Glutamatergic neuron (in vitro differentiated cells): ENCODE data around the gene SUGP2. TPM values are rescaled to one million over a fixed set of nuclear protein-coding genes. Genes with fewer than 3 reads are reported as not detected.
A peak's percentile ranks its signal among the peaks of the same experiment; 100 is the strongest.

Source experiments
- DNase-seq: peaks from one replicate; pipeline ENCODE4 v3.0.0; 2022
- H3K27ac Mint-ChIP-seq: one replicate; pipeline ENCODE4 v1.8.0; 2020; ENCODE audit warnings: mild to moderate bottlenecking, mixed read lengths, inconsistent platforms; ENCODE audit not compliant: unreplicated experiment
- H3K27me3 Mint-ChIP-seq: one replicate; pipeline ENCODE4 v1.8.0; 2020; ENCODE audit warnings: mild to moderate bottlenecking, moderate library complexity, mixed read lengths, inconsistent platforms; ENCODE audit not compliant: unreplicated experiment
- H3K36me3 Mint-ChIP-seq: one replicate; pipeline ENCODE4 v1.8.0; 2020; ENCODE audit warnings: mild to moderate bottlenecking, mixed read lengths, inconsistent platforms; ENCODE audit not compliant: unreplicated experiment
- H3K4me1 Mint-ChIP-seq: one replicate; pipeline ENCODE4 v1.8.0; 2020; ENCODE audit warnings: mild to moderate bottlenecking, low read depth, mixed read lengths, inconsistent platforms; ENCODE audit not compliant: unreplicated experiment
- H3K4me3 Mint-ChIP-seq: one replicate; pipeline ENCODE4 v1.8.0; 2020; ENCODE audit warnings: mild to moderate bottlenecking, mixed read lengths, inconsistent platforms; ENCODE audit not compliant: unreplicated experiment
- H3K9me3 Mint-ChIP-seq: one replicate; pipeline ENCODE4 v1.8.0; 2020; ENCODE audit warnings: mild to moderate bottlenecking, moderate library complexity, mixed read lengths, inconsistent platforms; ENCODE audit not compliant: unreplicated experiment
- total RNA-seq: library from RNA; stranded (reverse); fragmentation: NEBNext Ultra II Directional; extraction: Animal tissue kit (Norgen Biotek cat#: 25700); gene quantifications from one replicate; pipeline ENCODE4 v1.2.1, GENCODE V29; 2021; ENCODE audit not compliant: unreplicated experiment
- TF ChIP-seq, protein P1 (sequence below): fragments of 200-600 bp; sonication (generic); IDR thresholded peaks from one replicate; pipeline ENCODE4 v1.5.0; 2021; ENCODE audit not compliant: partially characterized antibody, unreplicated experiment

Gene SUGP2
- total RNA-seq, 1 donor from 2014 or later = 201 TPM

DNA sequence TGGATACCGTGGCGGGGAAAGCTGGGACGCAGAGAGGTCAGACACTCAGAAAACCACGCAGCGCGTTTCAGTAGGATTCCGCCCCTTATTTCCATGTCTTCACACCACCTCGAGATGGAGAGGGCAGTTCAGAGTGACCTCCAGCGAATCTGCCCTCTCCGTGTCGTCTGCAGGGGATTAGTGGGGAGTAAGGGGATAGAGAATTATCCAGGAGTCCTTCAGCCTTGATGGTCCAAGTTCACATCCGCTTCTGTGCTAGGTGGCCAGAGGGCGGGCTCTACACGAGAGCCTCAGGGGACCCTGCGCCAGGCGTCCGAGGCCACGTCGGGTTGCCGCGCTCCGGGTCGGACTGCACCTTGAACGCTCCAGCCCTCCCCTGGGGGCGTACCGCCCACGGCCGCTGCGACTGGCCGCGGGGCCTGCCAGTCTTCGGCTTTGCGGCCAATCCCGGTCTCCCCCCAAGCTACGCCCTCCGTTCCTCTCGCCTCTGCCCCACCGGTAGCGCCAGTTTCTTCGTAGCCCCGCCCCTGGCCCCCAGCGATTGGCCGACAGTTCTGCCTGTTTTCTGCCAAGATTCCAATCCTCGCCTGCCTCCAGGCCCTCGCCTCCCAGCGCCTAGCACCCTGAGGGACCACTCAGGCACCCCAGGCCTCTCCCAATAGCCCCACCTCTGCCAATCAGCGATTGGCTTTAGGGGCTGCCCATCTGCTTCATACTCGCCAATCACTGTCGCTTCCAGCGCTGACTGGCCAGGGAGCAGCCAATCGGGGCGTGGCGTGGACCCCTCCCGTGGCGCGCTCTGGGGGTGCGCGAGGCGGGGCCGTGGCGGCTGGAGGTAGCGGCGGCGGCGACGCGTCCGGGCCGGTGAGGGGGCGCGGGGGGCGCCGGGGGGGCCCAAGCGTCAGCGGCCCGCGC lies 30.1 kb upstream of the SUGP2 start, which contains the start of gene SLC25A42:
TSS of gene SLC25A42 (plus strand) at position 812 of the 915 bp plus-strand sequence. CDS start 32,131 bp downstream, outside the sequence.
- Mint-ChIP-seq H3K4me1 (peaks cover 13% of the 10 kb centered on the region), H3K27ac (peak within 1 kb of the TSS; percentile 54), H3K9me3 (peaks cover 1% of the 10 kb centered on the region), H3K27me3 (peaks cover 13% of the 10 kb centered on the region), H3K36me3 (no peaks in the 10 kb centered on the region), H3K4me3 (peak within 1 kb of the TSS; percentile 90)
- DNase-seq = peak; percentile 100
- TF ChIP-seq, protein P1, sequence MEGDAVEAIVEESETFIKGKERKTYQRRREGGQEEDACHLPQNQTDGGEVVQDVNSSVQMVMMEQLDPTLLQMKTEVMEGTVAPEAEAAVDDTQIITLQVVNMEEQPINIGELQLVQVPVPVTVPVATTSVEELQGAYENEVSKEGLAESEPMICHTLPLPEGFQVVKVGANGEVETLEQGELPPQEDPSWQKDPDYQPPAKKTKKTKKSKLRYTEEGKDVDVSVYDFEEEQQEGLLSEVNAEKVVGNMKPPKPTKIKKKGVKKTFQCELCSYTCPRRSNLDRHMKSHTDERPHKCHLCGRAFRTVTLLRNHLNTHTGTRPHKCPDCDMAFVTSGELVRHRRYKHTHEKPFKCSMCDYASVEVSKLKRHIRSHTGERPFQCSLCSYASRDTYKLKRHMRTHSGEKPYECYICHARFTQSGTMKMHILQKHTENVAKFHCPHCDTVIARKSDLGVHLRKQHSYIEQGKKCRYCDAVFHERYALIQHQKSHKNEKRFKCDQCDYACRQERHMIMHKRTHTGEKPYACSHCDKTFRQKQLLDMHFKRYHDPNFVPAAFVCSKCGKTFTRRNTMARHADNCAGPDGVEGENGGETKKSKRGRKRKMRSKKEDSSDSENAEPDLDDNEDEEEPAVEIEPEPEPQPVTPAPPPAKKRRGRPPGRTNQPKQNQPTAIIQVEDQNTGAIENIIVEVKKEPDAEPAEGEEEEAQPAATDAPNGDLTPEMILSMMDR = no peak

DNA sequence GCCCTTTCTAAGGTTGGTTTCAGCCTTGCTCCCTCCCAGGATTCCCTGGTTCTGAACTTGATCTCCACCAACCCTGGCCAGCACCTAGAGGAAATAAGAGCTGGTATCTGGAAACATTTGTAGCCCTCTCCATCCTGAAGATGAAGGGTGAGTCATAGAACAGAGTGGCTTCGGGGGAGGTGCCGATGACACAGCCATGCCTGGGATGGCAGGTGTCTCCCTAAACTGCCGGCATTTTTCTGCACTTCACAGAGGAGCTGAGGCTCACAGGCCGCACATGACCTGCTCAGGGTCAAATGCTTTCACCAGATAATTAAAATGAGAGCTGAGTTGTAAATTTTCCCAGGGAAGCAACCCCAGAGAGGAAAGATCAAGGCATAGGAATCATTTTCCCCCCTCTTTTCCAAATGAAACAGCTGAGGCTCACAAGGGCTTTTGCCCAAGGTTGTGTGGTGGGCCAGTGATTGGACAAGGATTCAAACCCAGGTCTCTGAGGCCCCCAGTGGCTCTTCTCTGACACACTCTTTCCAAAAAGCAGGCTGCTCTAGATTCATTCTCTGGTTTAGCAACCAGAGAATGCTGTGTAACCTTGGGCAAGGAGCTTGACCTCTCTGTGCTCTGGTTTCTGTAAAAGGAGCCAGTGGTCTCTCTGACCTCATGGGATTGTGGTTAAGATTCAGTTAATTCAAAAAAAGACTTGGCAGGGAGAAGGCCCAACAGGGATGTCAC lies 29.3 kb upstream of the SUGP2 start:
- H3K27ac Mint-ChIP-seq = peak overlapping the region; percentile 54
- no peaks in the 10 kb centered on the region for H3K36me3 Mint-ChIP-seq
- no peak for DNase-seq
- TF ChIP-seq, protein P1 = no peak
- peaks cover 11% of the 10 kb centered on the region for H3K4me1 Mint-ChIP-seq
- peaks cover 1% of the 10 kb centered on the region for H3K9me3 Mint-ChIP-seq
- H3K27me3 Mint-ChIP-seq = peaks cover 13% of the 10 kb centered on the region
- H3K4me3 Mint-ChIP-seq = peak overlapping the region; percentile 72

GRCh38 chr19:19061506-19061905 lies 28.2 kb upstream of the SUGP2 start:
- H3K9me3 Mint-ChIP-seq = peaks cover 1% of the 10 kb centered on the region
- TF ChIP-seq, protein P1 = no peak
- no peak overlapping the region for H3K27ac Mint-ChIP-seq
- H3K4me3 Mint-ChIP-seq = no peak overlapping the region
- peaks cover 10% of the 10 kb centered on the region for H3K4me1 Mint-ChIP-seq
- no peak for DNase-seq
- peaks cover 13% of the 10 kb centered on the region for H3K27me3 Mint-ChIP-seq
- no peaks in the 10 kb centered on the region for H3K36me3 Mint-ChIP-seq

DNA sequence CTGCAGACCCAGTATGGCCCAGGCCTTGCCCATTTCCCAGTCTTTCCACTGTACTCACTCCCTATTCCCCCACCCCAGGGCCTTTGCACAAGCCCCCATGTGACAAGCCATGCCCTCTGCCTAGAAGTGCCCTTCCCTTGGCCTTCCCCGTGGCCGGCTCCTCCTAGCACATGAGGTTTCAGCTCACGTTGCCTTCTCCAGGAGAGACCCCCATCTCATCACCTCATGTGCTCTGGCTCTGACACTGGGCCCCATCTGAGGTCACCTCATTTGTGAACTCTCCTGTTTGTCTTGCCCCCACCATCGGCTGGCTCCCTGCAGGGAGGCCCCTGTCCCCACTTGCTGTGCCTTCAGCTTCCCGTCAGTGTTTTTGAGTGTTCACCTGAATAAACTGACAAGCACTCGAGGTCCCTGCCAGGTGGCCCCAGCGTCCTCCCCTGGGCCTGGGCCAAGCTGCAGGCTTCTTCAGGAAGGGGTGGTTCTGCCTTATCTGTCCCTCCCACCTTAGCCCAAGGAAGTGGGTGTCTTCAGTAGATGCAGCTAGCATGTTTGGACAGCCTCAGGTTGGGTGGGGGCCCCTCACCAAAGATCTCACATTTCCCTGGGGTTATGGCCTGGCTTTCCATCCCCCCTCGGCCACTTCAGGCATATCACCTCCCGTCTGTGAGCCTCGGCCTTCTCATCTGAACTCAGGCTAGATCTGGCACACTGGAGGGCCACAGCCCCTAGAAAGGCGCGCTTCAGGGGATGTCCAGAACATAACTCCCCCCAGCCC lies 26.7 kb upstream of the SUGP2 start:
- H3K36me3 Mint-ChIP-seq = no peaks in the 10 kb centered on the region
- DNase-seq = no peak
- H3K27ac Mint-ChIP-seq = no peak overlapping the region

More for the DNA sequence above, 26.7 kb upstream of the SUGP2 start:
- TF ChIP-seq, protein P1 = no peak
- H3K27me3 Mint-ChIP-seq = peaks cover 13% of the 10 kb centered on the region
- H3K4me3 Mint-ChIP-seq = no peak overlapping the region
- H3K4me1 Mint-ChIP-seq = peaks cover 10% of the 10 kb centered on the region
- H3K9me3 Mint-ChIP-seq = peaks cover 4% of the 10 kb centered on the region
